ENCODE data around the gene PRMT9. TPM values are rescaled to one million over a fixed set of nuclear protein-coding genes. Genes with fewer than 3 reads are reported as not detected.

PRMT9 gene
- total and polyA plus RNA-seq, 2 donors, result 7.0 to 25.4 TPM

DNA sequence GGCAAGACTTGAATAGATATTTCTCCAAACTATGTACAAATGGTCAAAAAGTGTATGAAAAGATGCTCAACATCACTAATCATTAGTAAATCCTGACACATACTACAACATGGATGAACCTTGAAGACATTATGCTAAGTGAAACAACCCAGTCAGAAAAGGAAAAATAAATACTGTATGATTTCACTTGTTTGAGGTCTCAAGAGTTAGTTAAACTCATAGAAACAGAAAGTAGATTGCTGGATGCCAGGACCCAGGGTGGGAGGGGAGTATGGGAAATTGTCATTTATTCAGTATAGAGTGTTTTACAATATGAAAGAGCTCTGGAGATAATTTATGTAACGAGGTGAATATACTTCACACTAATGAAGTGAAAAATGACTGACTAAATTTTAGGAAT is 32.4 kb downstream of the PRMT9 start:
- Histone ChIP-seq H3K36me3 (ENCODE audit: insufficient read depth) (no peaks in the 10 kb centered on the region), H3K27ac (ENCODE audit: low read depth) (no peak overlapping the region), H3K4me3 (ENCODE audit: low read depth, low read length) (no peak overlapping the region), H3K4me1 (ENCODE audit: insufficient read depth) (no peaks in the 10 kb centered on the region)
- 97% methylated on average over 1 of the region's 1 CpG for WGBS
- no peak for DNase-seq (ENCODE audit: extremely low spot score)

DNA sequence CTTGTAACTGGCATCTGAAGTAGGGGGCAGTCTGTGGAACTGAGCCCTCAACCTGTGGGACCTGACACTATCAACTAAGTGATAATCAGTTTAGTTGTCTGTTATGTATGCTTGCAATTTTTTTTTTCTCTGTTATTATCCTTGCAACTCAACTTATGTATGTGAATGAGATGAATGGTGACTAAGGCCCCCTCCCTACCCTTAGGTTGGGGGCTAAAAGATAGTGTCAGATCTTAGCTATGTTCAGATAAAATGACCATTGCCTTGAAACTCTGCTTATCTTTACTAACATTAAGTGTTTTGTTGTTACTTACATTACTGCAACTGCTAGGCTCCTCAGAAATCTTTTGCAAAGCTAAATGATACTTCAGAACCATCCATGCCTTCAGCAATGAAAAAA is 35.3 kb downstream of the PRMT9 start:
- Histone ChIP-seq H3K27ac (ENCODE audit: low read depth) (no peak overlapping the region), H3K4me1 (ENCODE audit: insufficient read depth) (no peaks in the 10 kb centered on the region), H3K36me3 (ENCODE audit: insufficient read depth) (no peaks in the 10 kb centered on the region), H3K4me3 (ENCODE audit: low read depth, low read length) (no peak overlapping the region)
- no peak for DNase-seq (ENCODE audit: extremely low spot score)

DNA sequence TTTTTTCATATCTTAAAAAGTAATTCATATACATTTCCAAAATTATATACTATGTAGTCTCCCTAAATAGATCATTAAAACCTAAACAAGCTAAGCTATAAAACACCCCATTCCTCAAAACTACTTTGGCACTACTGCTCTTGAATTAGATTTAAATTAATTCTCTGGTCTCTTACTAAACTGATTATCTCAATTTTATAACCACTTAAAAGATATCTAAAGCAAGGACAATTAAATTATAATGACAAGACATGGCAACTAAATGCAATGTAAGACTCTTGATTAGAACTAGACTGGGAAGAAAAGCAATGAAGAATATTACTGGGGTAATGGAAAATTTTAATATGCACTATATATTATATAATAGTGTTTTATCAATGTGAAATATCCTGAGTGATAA is 38.9 kb downstream of the PRMT9 start:
- no peak overlapping the region for H3K4me3 ChIP-seq (ENCODE audit: low read depth, low read length)
- H3K27ac ChIP-seq (ENCODE audit: low read depth), result no peak overlapping the region
- H3K4me1 ChIP-seq (ENCODE audit: insufficient read depth), result no peaks in the 10 kb centered on the region
- no peak for DNase-seq (ENCODE audit: extremely low spot score)
- peaks cover 2% of the 10 kb centered on the region for H3K36me3 ChIP-seq (ENCODE audit: insufficient read depth)

DNA sequence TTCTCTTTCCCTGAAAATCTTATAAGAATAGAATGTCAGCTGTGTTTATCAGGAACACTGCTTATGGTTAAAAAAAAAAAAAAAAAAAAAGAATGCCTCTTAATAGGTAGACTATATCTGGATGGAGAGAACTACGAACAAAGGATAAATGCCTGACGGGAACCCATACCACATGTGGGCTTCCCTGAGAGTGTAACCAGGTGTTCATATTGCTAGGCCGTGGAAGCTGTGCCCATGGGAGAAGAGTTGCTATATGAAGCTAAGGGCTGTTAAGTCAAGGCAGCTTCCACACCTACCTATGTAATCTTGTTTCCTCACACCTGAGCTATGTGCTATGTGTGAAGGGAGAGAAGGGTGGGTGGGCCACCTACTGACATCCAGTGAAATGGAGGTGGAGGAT is 39.5 kb downstream of the PRMT9 start:
- H3K36me3 ChIP-seq (ENCODE audit: insufficient read depth), result peaks cover 2% of the 10 kb centered on the region
- 94% methylated on average over 3 of the region's 3 CpGs for WGBS
- DNase-seq (ENCODE audit: extremely low spot score), result no peak

DNA sequence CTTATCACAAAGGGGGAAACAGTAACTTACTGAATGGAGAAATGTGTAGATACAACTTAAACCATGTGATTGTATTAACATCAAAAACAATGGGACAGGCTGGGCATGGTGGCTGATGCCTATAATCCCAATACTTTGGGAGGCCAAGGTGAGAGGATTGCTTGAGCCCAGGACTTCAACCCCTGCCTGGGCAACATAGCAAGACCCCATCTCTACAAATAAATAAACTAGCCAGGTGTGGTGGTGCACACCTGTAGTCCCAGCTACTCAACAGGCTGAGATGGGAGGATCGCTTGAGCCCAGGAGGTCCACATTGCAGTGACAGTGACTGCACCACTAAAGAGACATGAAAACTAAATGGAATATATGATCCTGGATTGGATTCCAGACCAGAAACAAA is 40.3 kb downstream of the PRMT9 start:
- peaks cover 2% of the 10 kb centered on the region for H3K36me3 ChIP-seq (ENCODE audit: insufficient read depth)
- no peak overlapping the region for H3K4me3 ChIP-seq (ENCODE audit: low read depth, low read length)
- H3K4me1 ChIP-seq (ENCODE audit: insufficient read depth), result no peaks in the 10 kb centered on the region
- 98% methylated on average over 1 of the region's 1 CpG for WGBS
- no peak for DNase-seq (ENCODE audit: extremely low spot score)
- H3K27ac ChIP-seq (ENCODE audit: low read depth), result no peak overlapping the region

More for the DNA sequence above, 39.5 kb downstream of the PRMT9 start:
- H3K27ac ChIP-seq (ENCODE audit: low read depth), result no peak overlapping the region
- no peak overlapping the region for H3K4me3 ChIP-seq (ENCODE audit: low read depth, low read length)
- H3K4me1 ChIP-seq (ENCODE audit: insufficient read depth), result no peaks in the 10 kb centered on the region

DNA sequence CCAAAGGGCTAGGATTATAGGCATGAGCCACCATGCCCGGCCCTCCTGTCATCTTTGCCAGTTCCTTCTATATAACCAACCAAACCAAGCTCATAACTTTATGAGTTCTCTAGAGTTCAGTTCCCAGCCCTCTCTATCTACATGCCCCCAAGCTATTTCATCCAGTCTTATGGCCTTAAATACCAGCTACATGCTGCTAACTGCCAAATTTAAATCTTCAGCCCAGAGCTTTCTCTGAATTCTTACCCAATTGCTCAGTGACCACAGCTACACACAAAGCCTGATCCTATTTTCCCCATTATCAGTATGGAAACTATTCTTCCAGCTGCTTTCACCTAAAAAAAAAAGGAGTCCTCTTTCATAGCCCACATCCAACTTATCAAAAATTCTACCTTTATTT is 43.6 kb downstream of the PRMT9 start:
- Histone ChIP-seq H3K4me1 (ENCODE audit: insufficient read depth) (no peaks in the 10 kb centered on the region), H3K36me3 (ENCODE audit: insufficient read depth) (peaks cover 2% of the 10 kb centered on the region), H3K27ac (ENCODE audit: low read depth) (no peak overlapping the region), H3K4me3 (ENCODE audit: low read depth, low read length) (no peak overlapping the region)
- no peak for DNase-seq (ENCODE audit: extremely low spot score)
- WGBS, result 97% methylated on average over 1 of the region's 1 CpG

DNA sequence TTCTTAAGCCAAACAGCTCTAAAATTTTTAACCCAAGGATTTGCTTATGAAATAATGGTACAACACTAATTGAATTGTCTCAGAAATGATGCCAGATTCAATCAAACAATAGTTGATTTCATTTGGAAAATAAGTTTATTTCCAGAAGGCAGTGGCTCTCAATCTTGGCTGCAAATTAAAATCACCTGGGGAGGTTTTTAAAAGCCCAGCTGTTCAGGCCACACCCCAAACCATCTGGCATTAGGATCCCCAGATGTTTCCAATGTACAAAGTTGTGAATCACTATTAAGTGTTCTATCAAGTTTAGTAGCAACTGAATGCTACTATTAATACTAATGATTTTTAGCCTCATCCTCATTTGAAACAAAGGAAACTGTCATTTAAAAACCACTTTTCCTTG is 44.6 kb downstream of the PRMT9 start:
- peaks cover 2% of the 10 kb centered on the region for H3K36me3 ChIP-seq (ENCODE audit: insufficient read depth)
- H3K27ac ChIP-seq (ENCODE audit: low read depth), result no peak overlapping the region
- no peak for DNase-seq (ENCODE audit: extremely low spot score)
- no peak overlapping the region for H3K4me3 ChIP-seq (ENCODE audit: low read depth, low read length)
- H3K4me1 ChIP-seq (ENCODE audit: insufficient read depth), result no peaks in the 10 kb centered on the region

DNA sequence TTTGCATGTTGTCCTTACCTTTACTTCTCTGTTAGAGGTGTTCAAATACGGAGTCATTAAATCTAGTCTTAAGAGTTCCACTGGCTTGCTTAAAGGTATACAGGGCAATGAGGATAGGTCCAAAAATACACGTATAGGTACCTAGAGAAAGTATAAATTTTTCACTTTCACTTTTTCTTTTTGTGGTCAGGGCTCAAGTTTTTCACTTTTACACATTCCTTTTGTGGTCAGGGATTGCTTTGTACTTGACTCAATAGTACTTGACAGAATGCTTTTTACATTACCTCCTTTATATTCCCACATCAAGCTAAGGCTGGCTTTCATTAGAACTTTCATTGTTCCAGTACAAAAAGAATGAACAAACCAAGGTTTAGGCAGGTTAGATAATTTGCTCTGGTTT is 45.0 kb downstream of the PRMT9 start:
- Histone ChIP-seq H3K4me3 (ENCODE audit: low read depth, low read length) (no peak overlapping the region), H3K36me3 (ENCODE audit: insufficient read depth) (peaks cover 2% of the 10 kb centered on the region), H3K27ac (ENCODE audit: low read depth) (no peak overlapping the region), H3K4me1 (ENCODE audit: insufficient read depth) (no peaks in the 10 kb centered on the region)
- no peak for DNase-seq (ENCODE audit: extremely low spot score)
- WGBS, result 77% methylated on average over 2 of the region's 2 CpGs

DNA sequence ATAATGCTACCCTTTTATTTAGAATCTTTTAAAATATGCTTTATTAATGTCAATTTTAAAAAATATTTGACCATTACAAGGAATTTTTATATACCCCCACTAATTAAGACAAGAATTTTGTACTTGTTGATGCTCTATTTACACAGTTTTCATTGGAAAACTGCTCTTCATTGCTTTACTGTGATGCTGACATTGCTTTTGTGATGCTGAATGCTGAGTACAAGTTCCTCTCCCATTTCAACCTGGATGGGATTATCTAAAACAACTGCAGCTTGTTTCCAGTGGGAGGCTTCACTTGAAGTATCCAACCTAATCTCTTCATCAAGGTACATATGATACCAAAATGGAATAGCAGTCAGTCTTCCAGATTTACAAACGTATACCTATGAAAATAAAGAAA is 45.6 kb downstream of the PRMT9 start:
- H3K4me3 ChIP-seq (ENCODE audit: low read depth, low read length), result no peak overlapping the region
- H3K4me1 ChIP-seq (ENCODE audit: insufficient read depth), result no peaks in the 10 kb centered on the region
- no peak overlapping the region for H3K27ac ChIP-seq (ENCODE audit: low read depth)
- WGBS, result 67% methylated on average over 1 of the region's 1 CpG
- H3K36me3 ChIP-seq (ENCODE audit: insufficient read depth), result peaks cover 2% of the 10 kb centered on the region
- no peak for DNase-seq (ENCODE audit: extremely low spot score)

DNA sequence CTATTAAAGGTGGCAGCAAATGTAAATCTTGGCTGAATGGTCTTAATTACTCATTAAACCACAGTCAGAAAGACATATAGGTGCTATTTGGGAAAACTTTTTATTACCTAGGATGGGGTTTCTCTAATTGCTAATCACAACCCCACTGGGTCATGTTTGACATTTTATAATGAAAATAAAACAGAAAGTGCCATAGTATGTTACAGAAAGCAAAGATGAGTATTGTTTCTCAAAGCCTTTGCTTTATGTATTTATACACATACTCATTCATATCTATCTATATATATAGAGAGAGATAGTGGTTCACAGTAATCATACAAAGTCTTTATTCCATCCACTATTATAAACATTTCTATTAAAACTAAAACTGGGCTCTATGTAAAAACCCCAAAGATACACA is 48.6 kb downstream of the PRMT9 start:
- no peak for DNase-seq (ENCODE audit: extremely low spot score)
- Histone ChIP-seq H3K4me1 (ENCODE audit: insufficient read depth) (no peaks in the 10 kb centered on the region), H3K4me3 (ENCODE audit: low read depth, low read length) (no peak overlapping the region), H3K27ac (ENCODE audit: low read depth) (no peak overlapping the region), H3K36me3 (ENCODE audit: insufficient read depth) (peaks cover 2% of the 10 kb centered on the region)

DNA sequence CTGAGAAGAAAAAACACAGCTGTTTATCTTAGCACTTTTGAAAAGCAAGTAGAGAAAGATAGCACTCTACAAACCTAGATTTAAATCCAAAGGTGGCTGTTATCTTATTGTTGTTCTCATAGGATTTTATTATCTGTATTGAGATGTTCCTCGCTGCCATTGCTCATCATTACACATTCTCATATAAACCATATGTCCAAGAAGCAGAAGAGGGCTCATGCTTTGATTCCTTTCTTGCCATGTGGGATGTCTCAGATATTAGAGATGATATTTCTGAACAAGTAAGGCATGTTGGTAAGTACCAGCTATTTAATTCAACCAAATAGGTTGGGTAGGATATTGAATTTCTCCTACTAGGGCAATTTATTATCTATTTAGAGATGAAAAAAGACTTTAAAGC is 50.3 kb downstream of the PRMT9 start:
- no peak for DNase-seq (ENCODE audit: extremely low spot score)
- no peaks in the 10 kb centered on the region for H3K36me3 ChIP-seq (ENCODE audit: insufficient read depth)
- H3K4me1 ChIP-seq (ENCODE audit: insufficient read depth), result no peaks in the 10 kb centered on the region
- no peak overlapping the region for H3K4me3 ChIP-seq (ENCODE audit: low read depth, low read length)
- H3K27ac ChIP-seq (ENCODE audit: low read depth), result no peak overlapping the region
- WGBS, result 71% methylated on average over 1 of the region's 1 CpG

DNA sequence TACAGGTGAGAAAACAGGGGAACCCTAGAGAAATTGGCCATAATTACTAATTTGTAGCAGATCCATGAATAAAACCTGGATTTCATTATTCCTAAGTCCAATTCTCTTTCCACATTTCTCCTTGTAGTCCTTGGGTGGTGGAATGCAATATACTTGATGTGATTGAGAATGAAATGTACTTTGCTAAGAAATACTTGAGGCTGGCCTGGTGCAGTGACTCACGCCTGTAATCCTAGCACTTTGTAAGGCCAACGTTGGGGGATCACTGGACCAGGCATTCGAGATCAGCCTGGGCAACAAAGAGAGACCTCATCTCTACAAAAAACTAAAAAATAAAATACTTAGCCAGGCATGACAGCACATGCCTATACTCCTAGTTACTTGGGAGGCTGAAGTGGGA is 50.9 kb downstream of the PRMT9 start:
- H3K4me3 ChIP-seq (ENCODE audit: low read depth, low read length), result no peak overlapping the region
- no peak for DNase-seq (ENCODE audit: extremely low spot score)
- WGBS, result 83% methylated on average over 3 of the region's 3 CpGs
- no peak overlapping the region for H3K27ac ChIP-seq (ENCODE audit: low read depth)
- no peaks in the 10 kb centered on the region for H3K4me1 ChIP-seq (ENCODE audit: insufficient read depth)
- H3K36me3 ChIP-seq (ENCODE audit: insufficient read depth), result no peaks in the 10 kb centered on the region

DNA sequence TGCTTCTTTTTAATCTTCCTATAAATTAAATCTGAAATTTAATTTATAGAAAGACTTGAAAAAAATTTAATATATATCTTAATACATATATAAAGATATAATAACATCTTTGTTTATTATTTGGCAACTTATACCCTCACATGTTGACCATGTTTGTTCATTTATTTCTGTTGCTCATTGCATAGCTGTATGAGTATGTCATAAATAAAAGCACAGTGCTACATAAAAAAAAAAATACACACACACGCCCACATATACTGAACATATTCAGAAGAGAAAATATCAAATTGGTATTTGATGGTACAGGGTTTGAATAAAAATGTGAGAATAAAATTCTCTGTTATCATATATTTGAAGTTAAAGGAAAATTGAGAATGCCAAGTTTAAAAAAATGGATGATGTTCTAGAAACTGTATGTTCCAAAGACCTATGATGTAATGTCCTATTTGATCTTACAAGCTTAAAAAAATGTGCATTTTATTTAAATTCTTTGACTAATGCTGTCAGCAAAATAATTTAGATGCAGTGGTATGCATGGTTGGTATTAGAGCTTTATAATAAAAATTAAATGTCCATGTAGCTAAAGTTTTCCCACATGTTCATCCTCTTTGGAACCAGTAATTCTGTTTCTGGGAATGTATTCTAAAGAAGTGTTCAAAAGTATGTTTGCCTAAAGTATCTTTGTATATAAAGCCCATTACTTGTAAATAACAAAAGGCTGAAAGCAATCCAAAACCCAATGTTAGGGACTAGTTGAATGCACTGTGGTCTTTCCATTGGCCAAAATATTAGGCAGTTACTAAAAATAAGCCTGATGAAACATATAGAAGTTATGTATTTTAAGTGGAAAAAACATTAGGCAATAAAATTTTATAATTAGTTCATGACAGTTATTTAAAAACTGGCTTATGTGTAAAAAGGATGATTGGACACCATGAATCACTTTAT is 53.9 kb downstream of the PRMT9 start:
- no peak for DNase-seq (ENCODE audit: extremely low spot score)
- Histone ChIP-seq H3K27ac (ENCODE audit: low read depth) (no peak overlapping the region), H3K4me1 (ENCODE audit: insufficient read depth) (no peaks in the 10 kb centered on the region), H3K36me3 (ENCODE audit: insufficient read depth) (peaks cover 2% of the 10 kb centered on the region), H3K4me3 (ENCODE audit: low read depth, low read length) (no peak overlapping the region)
- WGBS, result 90% methylated on average over 1 of the region's 1 CpG

DNA sequence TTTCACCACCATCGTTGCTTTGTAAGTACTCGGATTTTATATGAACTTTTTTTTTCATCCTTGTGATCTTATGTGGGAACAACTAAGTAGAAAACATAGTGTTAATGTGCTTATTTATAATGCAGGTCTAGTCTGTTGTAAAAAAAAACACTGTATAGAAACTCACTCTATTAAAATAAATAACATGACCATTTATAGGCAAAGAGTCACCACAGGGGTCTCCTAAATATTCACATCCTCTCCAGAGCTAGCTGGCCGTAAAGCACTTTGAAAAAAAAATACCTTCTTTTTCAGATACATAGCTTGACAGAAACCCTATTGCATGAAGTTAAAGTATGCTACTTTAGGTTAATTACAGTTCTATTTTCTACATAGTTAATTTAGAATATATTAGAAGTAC is 55.5 kb downstream of the PRMT9 start:
- H3K27ac ChIP-seq (ENCODE audit: low read depth), result no peak overlapping the region
- peaks cover 2% of the 10 kb centered on the region for H3K36me3 ChIP-seq (ENCODE audit: insufficient read depth)
- WGBS, result 52% methylated on average over 3 of the region's 3 CpGs
- DNase-seq (ENCODE audit: extremely low spot score), result no peak
- no peaks in the 10 kb centered on the region for H3K4me1 ChIP-seq (ENCODE audit: insufficient read depth)
- no peak overlapping the region for H3K4me3 ChIP-seq (ENCODE audit: low read depth, low read length)

DNA sequence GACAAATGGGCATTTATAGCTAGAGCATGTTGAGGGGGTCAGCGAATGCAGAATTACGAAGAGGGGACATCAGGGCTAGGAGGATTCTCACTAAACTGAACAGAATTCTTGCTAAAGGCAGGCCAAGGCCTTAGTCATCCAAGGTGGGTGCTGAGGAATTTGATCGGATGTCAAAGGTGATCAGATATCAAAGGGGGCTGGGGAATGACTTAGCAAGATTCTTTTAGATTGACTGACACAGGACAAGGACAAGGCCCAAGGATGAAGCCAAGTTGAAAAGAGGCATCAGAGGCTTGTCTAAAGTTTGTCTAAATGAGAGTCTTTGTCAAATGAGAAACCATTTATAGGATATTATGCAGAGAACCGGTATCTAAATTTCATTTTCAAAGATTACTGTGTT is 57.1 kb downstream of the PRMT9 start:
- Histone ChIP-seq H3K4me1 (ENCODE audit: insufficient read depth) (no peaks in the 10 kb centered on the region), H3K27ac (ENCODE audit: low read depth) (no peak overlapping the region), H3K4me3 (ENCODE audit: low read depth, low read length) (no peak overlapping the region), H3K36me3 (ENCODE audit: insufficient read depth) (peaks cover 2% of the 10 kb centered on the region)
- 96% methylated on average over 4 of the region's 4 CpGs for WGBS
- DNase-seq (ENCODE audit: extremely low spot score), result no peak

All from urinary bladder (tissue), 4 donors.